ENCODE measurements around the gene NUP133.
A peak's percentile ranks its signal among the peaks of the same experiment; 100 is the strongest.

NUP133 gene

GRCh38 chr1:229507951-229508822, at the start of gene NUP133:
Gene NUP133, minus strand, starts transcription at chr1:229508341. Its CDS starts 92 bp downstream, at chr1:229508249.
- DNase-seq (ENCODE audit: low spot score in 2 of 2) (peak; percentile 95 to 98), ATAC-seq (ENCODE audit: low read depth) (peak; percentile 93)
- H3K27ac Mint-ChIP-seq: peak within 1 kb of the TSS; percentile 97
- no peaks in the 10 kb centered on the region for H3K9me3 Mint-ChIP-seq
- H3K27me3 Mint-ChIP-seq: peaks cover 2% of the 10 kb centered on the region
- peaks cover 15% of the 10 kb centered on the region for H3K4me1 Mint-ChIP-seq
- H3K36me3 Mint-ChIP-seq: no peaks in the 10 kb centered on the region
- H3K4me3 Mint-ChIP-seq: peak within 1 kb of the TSS; percentile 92

DNA sequence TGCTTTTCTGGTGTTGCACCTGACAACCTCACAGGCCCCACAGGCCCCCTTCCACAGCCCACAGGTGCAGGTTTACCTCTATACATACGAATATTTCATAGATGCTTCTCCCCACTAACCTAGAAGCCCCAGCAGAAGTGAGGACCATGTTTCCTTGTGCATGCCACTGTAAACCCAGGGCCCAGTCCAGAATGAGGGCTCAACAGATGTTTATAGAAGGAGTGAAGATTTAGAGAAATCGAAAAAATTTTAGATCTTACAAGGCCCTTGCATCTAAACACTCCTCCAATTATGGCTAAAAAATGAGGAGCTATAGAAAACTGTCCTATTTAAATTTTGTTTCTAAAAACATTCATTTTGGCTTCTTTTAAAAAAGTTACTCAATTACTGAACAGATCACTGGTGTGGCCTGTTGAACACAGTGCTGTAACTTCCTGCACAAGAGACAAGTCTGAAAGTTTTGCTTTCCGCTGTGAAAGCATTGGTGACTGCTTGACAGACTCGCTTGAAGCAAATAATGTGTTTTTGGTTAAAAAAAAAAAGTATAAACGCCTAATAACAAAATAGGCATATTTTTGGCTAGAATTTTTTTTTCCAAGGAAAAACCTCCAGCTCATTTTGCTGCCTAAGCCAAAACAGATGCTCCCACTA, 49.2 kb upstream of the NUP133 start:
- ATAC-seq (ENCODE audit: low read depth) (no peak), DNase-seq (ENCODE audit: low spot score in 2 of 2) (no peak)
- Mint-ChIP-seq H3K4me3 (peak overlapping the region; percentile 92), H3K27ac (peak overlapping the region; percentile 45), H3K36me3 (no peaks in the 10 kb centered on the region), H3K9me3 (no peaks in the 10 kb centered on the region), H3K27me3 (no peaks in the 10 kb centered on the region), H3K4me1 (peaks cover 32% of the 10 kb centered on the region)

DNA sequence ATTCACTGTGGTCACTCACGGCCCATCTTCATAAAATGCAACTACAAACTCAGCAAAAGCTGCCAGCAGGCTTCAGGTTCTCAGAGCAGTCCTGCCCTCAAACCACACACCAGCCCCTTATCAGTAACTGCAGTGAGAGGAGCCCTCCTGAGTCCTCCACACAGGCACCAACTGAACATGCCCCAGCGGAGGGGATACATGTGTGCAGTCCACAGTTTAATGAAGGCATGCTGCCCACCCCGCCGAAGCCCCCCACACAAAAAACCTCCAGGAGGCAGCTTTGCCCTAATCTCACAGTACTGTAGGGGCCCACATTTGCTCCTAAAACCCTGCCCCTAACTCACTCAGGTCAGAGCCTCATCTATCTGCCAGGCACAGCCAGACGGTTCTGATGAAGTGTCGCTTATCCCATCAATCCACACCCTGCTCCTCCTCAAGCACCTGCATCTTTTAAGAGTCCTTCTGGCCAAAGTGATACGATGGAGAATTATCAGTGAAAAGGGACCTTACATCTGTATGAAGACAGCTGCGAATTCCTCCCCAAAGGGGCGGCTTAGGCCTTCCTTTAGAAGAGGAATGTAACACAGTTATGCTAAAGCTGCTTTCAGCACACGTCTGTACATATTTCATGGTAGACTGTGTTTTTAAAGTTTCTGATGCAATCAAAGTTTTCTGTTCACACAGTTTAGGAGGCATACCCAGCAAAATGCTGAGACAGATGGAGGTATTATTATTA, 46.9 kb upstream of the NUP133 start:
- H3K4me3 Mint-ChIP-seq: no peak overlapping the region
- ATAC-seq (ENCODE audit: low read depth): no peak
- H3K9me3 Mint-ChIP-seq: no peaks in the 10 kb centered on the region
- no peaks in the 10 kb centered on the region for H3K27me3 Mint-ChIP-seq
- no peak for DNase-seq (ENCODE audit: low spot score in 2 of 2)
- H3K27ac Mint-ChIP-seq: peak overlapping the region; percentile 68
- H3K4me1 Mint-ChIP-seq: peaks cover 37% of the 10 kb centered on the region
- H3K36me3 Mint-ChIP-seq: no peaks in the 10 kb centered on the region

DNA sequence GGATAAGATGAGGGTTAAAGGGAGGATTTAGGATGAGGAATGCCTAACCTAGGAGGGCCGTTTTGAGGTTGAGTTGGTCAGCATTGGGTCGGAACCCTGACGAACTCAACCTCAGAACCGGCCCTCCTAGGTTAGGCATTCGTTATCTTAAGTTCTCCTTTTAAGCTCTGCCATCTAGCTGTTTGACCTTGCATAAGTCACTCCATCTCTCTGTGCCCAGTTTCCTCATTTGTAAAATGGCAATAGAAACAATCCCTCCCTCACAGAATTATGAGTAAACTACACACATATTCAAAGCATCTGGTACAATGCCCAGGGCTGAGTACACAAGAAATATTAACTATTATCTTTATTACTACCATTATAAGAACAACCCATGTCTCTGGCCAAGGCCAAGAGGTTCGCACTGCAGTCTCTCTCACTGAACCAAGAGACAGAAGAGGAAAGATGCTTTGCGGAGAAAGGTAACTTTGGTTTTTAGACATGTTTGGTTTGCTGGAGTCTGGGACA, 45.5 kb upstream of the NUP133 start:
- Mint-ChIP-seq H3K27me3 (no peaks in the 10 kb centered on the region), H3K36me3 (peaks cover 7% of the 10 kb centered on the region), H3K27ac (no peak overlapping the region), H3K4me1 (peaks cover 31% of the 10 kb centered on the region), H3K4me3 (no peak overlapping the region), H3K9me3 (no peaks in the 10 kb centered on the region)
- DNase-seq (ENCODE audit: low spot score in 2 of 2) (no peak), ATAC-seq (ENCODE audit: low read depth) (no peak)

DNA sequence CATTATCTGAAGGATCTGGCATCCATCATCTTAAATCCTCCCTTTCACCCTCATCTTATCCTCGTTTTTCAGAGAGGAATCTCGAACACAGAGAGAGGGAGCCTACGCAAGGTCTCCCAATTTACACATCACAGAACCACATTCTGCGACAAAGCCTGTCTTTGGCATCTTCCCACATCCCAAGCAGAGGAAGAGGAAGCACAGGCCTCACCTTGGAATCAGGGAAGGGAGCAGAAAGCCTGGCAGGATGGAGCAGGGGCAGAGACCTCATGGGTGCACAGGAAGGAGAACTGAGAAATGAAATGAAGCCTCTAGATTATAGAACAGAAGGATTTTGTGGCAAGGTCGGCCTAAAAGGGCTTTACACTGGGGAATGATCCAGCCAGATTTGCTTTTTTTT, 44.6 kb upstream of the NUP133 start:
- Mint-ChIP-seq H3K27me3 (no peaks in the 10 kb centered on the region), H3K9me3 (no peaks in the 10 kb centered on the region), H3K36me3 (peaks cover 9% of the 10 kb centered on the region), H3K27ac (peak overlapping the region; percentile 29), H3K4me1 (peaks cover 30% of the 10 kb centered on the region), H3K4me3 (no peak overlapping the region)
- ATAC-seq (ENCODE audit: low read depth) (no peak), DNase-seq (ENCODE audit: low spot score in 2 of 2) (no peak)

DNA sequence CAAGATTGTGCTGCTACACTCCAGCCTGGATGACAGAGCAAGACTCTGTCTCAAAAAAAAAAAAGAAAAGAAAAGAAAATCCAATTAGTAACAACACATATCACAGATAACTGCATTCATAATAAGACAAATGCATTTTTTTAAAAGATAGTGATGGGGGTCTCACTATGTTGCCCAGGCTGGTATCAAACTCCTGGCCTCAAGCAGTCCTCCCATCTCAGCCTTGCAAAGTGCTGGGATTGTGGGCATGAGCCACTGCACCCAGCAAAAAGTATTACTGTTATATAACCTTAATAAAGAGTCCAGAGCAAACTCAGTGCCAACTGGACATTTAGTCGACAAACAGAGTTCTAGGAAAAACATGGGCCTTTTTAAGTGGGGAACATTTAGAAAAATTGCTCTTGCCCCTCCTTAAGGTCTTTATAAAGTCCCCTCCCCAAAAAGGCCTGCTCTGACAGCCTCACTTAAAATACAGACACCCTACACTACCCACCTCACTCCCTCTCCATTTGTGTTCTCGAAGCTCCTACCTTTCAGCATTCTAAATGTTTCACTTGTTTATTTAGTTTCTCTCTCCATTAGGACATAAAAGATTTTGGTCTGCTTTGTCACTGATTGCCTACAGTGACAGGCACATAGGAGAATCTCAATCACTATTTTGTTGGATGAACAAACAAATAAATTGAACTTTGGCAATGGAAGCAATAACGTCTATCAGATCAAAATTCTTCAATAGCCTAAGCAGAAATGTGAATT, 42.8 kb upstream of the NUP133 start:
- Mint-ChIP-seq H3K4me3 (no peak overlapping the region), H3K4me1 (peaks cover 21% of the 10 kb centered on the region), H3K27me3 (no peaks in the 10 kb centered on the region), H3K36me3 (peaks cover 11% of the 10 kb centered on the region), H3K9me3 (no peaks in the 10 kb centered on the region), H3K27ac (peak overlapping the region; percentile 29)
- DNase-seq (ENCODE audit: low spot score in 2 of 2): no peak
- ATAC-seq (ENCODE audit: low read depth): no peak

DNA sequence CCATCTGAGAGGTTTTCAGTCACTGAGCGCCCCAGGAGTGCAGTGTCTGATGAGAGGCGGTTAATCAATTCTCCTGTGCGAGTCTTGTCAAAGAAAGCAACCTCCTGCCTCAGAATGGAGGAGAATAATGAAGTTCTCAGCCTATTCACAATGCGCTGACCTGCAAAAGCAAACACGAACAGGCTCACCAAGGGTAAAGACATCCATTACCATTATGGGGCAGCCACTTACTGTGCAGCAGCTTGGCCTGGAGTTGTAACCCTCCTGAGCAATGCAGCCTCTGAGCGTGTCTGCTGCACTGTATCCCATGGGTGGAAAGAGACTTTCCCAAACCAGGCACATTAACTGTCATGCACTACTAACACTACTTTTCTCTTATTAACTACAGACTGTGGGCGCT, 39.4 kb upstream of the NUP133 start:
- Mint-ChIP-seq H3K36me3 (peaks cover 20% of the 10 kb centered on the region), H3K27me3 (no peaks in the 10 kb centered on the region), H3K9me3 (no peaks in the 10 kb centered on the region), H3K4me1 (peaks cover 6% of the 10 kb centered on the region), H3K27ac (no peak overlapping the region), H3K4me3 (no peak overlapping the region)
- no peak for ATAC-seq (ENCODE audit: low read depth)
- DNase-seq (ENCODE audit: low spot score in 2 of 2): no peak

DNA sequence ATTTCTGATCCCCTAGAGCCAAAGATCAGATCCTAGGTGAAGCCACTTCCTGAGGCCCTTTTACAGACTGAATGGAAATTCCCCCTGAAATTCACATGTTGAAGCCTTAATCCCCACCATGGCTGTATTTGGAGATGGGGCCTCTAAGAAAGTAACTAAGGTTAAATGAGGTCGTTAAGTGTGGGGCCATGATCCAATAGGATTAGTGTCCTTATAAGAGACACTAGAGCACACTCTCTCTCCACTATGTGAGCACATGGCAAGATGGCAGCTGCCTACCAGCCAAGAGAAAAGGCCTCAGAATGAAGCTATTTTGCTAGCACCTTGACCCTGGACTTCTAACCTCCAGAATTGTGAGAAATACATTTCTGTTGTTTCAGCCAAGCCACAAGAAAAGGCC, 36.4 kb upstream of the NUP133 start:
- Mint-ChIP-seq H3K27ac (no peak overlapping the region), H3K4me3 (no peak overlapping the region), H3K4me1 (no peaks in the 10 kb centered on the region), H3K27me3 (no peaks in the 10 kb centered on the region), H3K9me3 (no peaks in the 10 kb centered on the region), H3K36me3 (peaks cover 23% of the 10 kb centered on the region)
- no peak for DNase-seq (ENCODE audit: low spot score in 2 of 2)
- ATAC-seq (ENCODE audit: low read depth): no peak

DNA sequence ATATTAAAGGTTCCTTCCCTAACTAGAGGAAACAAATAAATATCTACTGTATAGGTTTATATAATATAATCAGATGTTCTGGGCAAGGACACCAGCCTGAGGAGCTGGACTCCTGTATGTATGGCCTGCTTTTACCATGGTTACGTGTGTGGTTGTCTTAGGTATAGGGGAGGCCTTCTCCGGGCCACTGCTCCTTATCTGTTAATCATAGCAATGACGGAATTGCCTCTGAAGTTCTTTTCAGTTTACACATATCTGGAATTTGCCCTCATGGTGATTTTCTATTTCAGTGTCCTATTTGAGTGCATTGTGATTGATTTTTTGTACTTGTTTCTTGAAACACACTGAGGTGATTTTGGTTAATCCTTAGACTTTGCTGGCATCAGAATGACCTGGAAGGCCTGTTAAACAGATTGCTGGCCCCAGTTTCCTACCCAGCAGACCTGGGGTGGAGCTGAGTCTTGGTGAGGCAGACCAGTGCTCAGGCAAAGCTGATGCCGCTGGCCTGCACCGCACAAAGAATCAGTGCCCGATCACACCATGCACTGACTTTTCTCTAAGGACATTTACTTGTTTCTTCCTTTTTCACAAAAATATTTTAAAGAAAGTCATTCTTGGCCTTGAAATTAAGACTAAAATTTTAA, 31.8 kb upstream of the NUP133 start:
- Mint-ChIP-seq H3K4me3 (no peak overlapping the region), H3K27me3 (no peaks in the 10 kb centered on the region), H3K9me3 (no peaks in the 10 kb centered on the region), H3K4me1 (no peaks in the 10 kb centered on the region), H3K27ac (no peak overlapping the region), H3K36me3 (peaks cover 34% of the 10 kb centered on the region)
- ATAC-seq (ENCODE audit: low read depth): no peak
- DNase-seq (ENCODE audit: low spot score in 2 of 2): no peak

DNA sequence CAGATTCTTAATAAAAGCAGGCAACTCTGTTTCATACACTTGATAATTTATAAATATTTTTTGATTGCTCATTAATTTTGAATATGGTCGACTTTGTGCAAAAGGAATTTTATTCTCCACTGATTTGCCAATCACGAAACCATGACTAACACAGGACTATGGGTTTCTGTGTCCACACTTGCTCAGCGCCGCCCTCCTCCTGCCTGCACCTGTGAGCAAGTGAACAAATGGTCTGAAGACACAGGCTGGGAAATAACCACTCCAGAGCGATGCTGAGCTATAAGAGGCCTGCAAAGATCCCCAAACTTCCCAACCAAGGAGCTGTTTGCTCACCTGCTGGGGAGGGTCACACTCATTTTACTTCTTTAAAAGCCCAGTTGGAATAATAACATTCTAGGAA, 30.8 kb upstream of the NUP133 start:
- H3K9me3 Mint-ChIP-seq: no peaks in the 10 kb centered on the region
- H3K27ac Mint-ChIP-seq: no peak overlapping the region
- no peaks in the 10 kb centered on the region for H3K4me1 Mint-ChIP-seq
- no peaks in the 10 kb centered on the region for H3K27me3 Mint-ChIP-seq
- no peak for ATAC-seq (ENCODE audit: low read depth)
- no peak for DNase-seq (ENCODE audit: low spot score in 2 of 2)
- peaks cover 35% of the 10 kb centered on the region for H3K36me3 Mint-ChIP-seq
- H3K4me3 Mint-ChIP-seq: no peak overlapping the region

DNA sequence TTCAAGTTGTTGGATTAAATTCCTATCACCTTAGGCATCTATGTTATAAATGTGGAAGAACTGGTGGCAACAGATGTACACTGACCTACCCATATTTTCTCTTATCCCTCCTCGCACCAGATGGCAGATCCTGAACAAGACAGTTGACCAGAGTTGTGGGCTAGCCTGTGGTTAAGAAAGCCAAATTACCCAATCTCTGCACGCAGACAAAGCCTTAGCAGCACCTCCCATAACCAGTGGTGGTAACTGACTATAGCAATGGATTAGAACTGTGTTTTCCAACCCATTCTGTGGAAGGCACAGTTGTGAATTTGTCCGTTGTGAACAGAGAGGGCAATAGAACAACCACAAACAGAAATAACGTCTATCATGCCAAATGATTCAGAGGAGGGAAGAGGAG, 29.8 kb upstream of the NUP133 start:
- ATAC-seq (ENCODE audit: low read depth) (no peak), DNase-seq (ENCODE audit: low spot score in 2 of 2) (no peak)
- H3K4me1 Mint-ChIP-seq: no peaks in the 10 kb centered on the region
- H3K27ac Mint-ChIP-seq: no peak overlapping the region
- H3K9me3 Mint-ChIP-seq: no peaks in the 10 kb centered on the region
- no peak overlapping the region for H3K4me3 Mint-ChIP-seq
- peaks cover 35% of the 10 kb centered on the region for H3K36me3 Mint-ChIP-seq
- no peaks in the 10 kb centered on the region for H3K27me3 Mint-ChIP-seq

GRCh38 chr1:229536982-229537381, 28.8 kb upstream of the NUP133 start:
- Mint-ChIP-seq H3K4me3 (no peak overlapping the region), H3K27me3 (no peaks in the 10 kb centered on the region), H3K4me1 (no peaks in the 10 kb centered on the region), H3K36me3 (peaks cover 37% of the 10 kb centered on the region), H3K9me3 (no peaks in the 10 kb centered on the region), H3K27ac (no peak overlapping the region)
- no peak for ATAC-seq (ENCODE audit: low read depth)
- no peak for DNase-seq (ENCODE audit: low spot score in 2 of 2)

- H3K4me3 Mint-ChIP-seq: no peak overlapping the region
- H3K27me3 Mint-ChIP-seq: no peaks in the 10 kb centered on the region
- no peak for ATAC-seq (ENCODE audit: low read depth)
- no peaks in the 10 kb centered on the region for H3K4me1 Mint-ChIP-seq
- H3K36me3 Mint-ChIP-seq: peaks cover 35% of the 10 kb centered on the region
- no peaks in the 10 kb centered on the region for H3K9me3 Mint-ChIP-seq
- DNase-seq (ENCODE audit: low spot score in 2 of 2): no peak
- no peak overlapping the region for H3K27ac Mint-ChIP-seq
These were observed 27.1 kb upstream of the NUP133 start for GRCh38 chr1:229535230-229535629.
